SU-DHL-6 (cell line): ENCODE data around the gene HTR3B.

Experiments
- H2AFZ ChIP-seq: fragments of 200-600 bp; sonication (generic); 2 replicates; pipeline ENCODE4 v1.6.1; 2014; ENCODE audit warnings: low read depth, mild to moderate bottlenecking, moderate library complexity, mixed read lengths, antibody characterized with exemption, low read length; ENCODE audit not compliant: severe bottlenecking
- H3F3A ChIP-seq: fragments of 200-600 bp; shearing (Covaris generic); 2 replicates; pipeline ENCODE4 v1.6.0; 2016; ENCODE audit warnings: antibody characterized with exemption, mild to moderate bottlenecking; ENCODE audit not compliant: insufficient read depth
- H3K27ac ChIP-seq: fragments of 200-600 bp; sonication (generic); 2 replicates; pipeline ENCODE4 v1.5.1; 2016; ENCODE audit warnings: low read depth, mild to moderate bottlenecking, low read length, moderate library complexity, mixed read lengths
- H3K27me3 ChIP-seq: fragments of 200-600 bp; sonication (generic), shearing (Covaris generic); 2 replicates; pipeline ENCODE4 v1.6.0; 2014; ENCODE audit warnings: mild to moderate bottlenecking, low read length
- H3K36me3 ChIP-seq: fragments of 200-600 bp; sonication (generic); 2 replicates; pipeline ENCODE4 v1.6.1; 2014; ENCODE audit warnings: mild to moderate bottlenecking, low read length, mixed read lengths
- H3K4me2 ChIP-seq: fragments of 300-600, 200-600 bp; shearing (Covaris generic), sonication (generic); 2 replicates; pipeline ENCODE4 v1.6.0; 2014; ENCODE audit warnings: low read length, low read depth, mild to moderate bottlenecking; ENCODE audit not compliant: poor library complexity, severe bottlenecking
- H3K4me3 ChIP-seq: fragments of 200-600 bp; sonication (generic); 2 replicates; pipeline ENCODE4 v1.5.1; 2014; ENCODE audit warnings: antibody characterized with exemption, low read length, mild to moderate bottlenecking, mixed read lengths; ENCODE audit not compliant: insufficient read depth, poor library complexity, severe bottlenecking
- H3K79me2 ChIP-seq: fragments of 200-600 bp; sonication (generic); 2 replicates; pipeline ENCODE4 v1.6.1; 2014; ENCODE audit warnings: mild to moderate bottlenecking, low read length, moderate library complexity; ENCODE audit not compliant: insufficient read depth
- H3K9ac ChIP-seq: fragments of 200-600 bp; sonication (generic); 2 replicates; pipeline ENCODE4 v1.7.0; 2014; ENCODE audit warnings: mild to moderate bottlenecking, low read length
- H3K9me2 ChIP-seq: fragments of 200-600 bp; sonication (generic); replicated peaks from 2 replicates; pipeline ENCODE4 v1.6.1; 2014; ENCODE audit warnings: low read length; ENCODE audit not compliant: insufficient read depth
- H3K9me3 ChIP-seq: fragments of 200-600 bp; sonication (generic); 2 replicates; pipeline ENCODE4 v1.6.1; 2014; ENCODE audit warnings: low read length, mixed read lengths; ENCODE audit not compliant: insufficient read depth
- H4K20me1 ChIP-seq: fragments of 200-600 bp; sonication (generic); 2 replicates; pipeline ENCODE4 v1.6.1; 2014; ENCODE audit warnings: low read depth, mild to moderate bottlenecking, antibody characterized with exemption, low read length, moderate library complexity, mixed read lengths
- CTCF ChIP-seq: fragments of 200-600 bp; sonication (generic); IDR thresholded peaks from one replicate; pipeline ENCODE4 v1.5.1; 2017; ENCODE audit warnings: antibody characterized with exemption, mild to moderate bottlenecking, low read length, moderate library complexity; ENCODE audit not compliant: insufficient read depth, poor library complexity, severe bottlenecking
- EZH2phosphoT487 ChIP-seq: fragments of 200-600 bp; sonication (generic), shearing (Covaris generic); conservative IDR thresholded peaks from 2 replicates; pipeline ENCODE4 v1.6.1; 2018; ENCODE audit warnings: mild to moderate bottlenecking, antibody characterized with exemption, low read length, moderate library complexity, mixed read lengths

Gene HTR3B

GRCh38 chr11:113874096-113874495, 30.5 kb upstream of the HTR3B start:
- Histone ChIP-seq H3K27me3 (no peaks in the 10 kb centered on the region), H3K27ac (no peak overlapping the region), H3K79me2 (no peaks in the 10 kb centered on the region; the same call in 1 of the 2 replicates), H3K4me2 (peak overlapping the region; percentile 82), H3K9ac (peak overlapping the region; percentile 72; the same call in 1 of the 2 replicates), H3K9me3 (no peaks in the 10 kb centered on the region), H4K20me1 (no peaks in the 10 kb centered on the region), H3K36me3 (no peaks in the 10 kb centered on the region), H2AFZ (no peak overlapping the region), H3K9me2 (no peaks in the 10 kb centered on the region), H3K4me3 (peak overlapping the region; percentile 89), H3F3A (0 out of 2 replicates have a peak, but pooled peaks cover 4% of the 10 kb centered on the region)
- no peak for TF ChIP-seq CTCF
- TF ChIP-seq EZH2phosphoT487: no peak

- H3K27ac ChIP-seq: peak overlapping the region; percentile 14; the same call in 1 of the 2 replicates
- no peaks in the 10 kb centered on the region for H4K20me1 ChIP-seq
- peak overlapping the region; percentile 89 for H2AFZ ChIP-seq
- peak overlapping the region; percentile 72 for H3K9ac ChIP-seq
- no peaks in the 10 kb centered on the region; the same call in 1 of the 2 replicates for H3K79me2 ChIP-seq
- H3K36me3 ChIP-seq: no peaks in the 10 kb centered on the region
- no peaks in the 10 kb centered on the region for H3K27me3 ChIP-seq
- 0 out of 2 replicates have a peak, but pooled peaks cover 4% of the 10 kb centered on the region for H3F3A ChIP-seq
- H3K9me3 ChIP-seq: no peaks in the 10 kb centered on the region
- no peaks in the 10 kb centered on the region for H3K9me2 ChIP-seq
- H3K4me2 ChIP-seq: peak overlapping the region; percentile 82
- TF ChIP-seq CTCF (no peak), EZH2phosphoT487 (no peak)
- peak overlapping the region; percentile 89 for H3K4me3 ChIP-seq
These were observed 29.9 kb upstream of the HTR3B start for GRCh38 chr11:113874581-113875233.

GRCh38 chr11:113875234-113876073, 29.1 kb upstream of the HTR3B start, which contains the start of gene USP28:
Gene USP28, minus strand, starts transcription at chr11:113875572. Its CDS starts 71 bp downstream, at chr11:113875501.
- H3K4me3 ChIP-seq: peak within 1 kb of the TSS; percentile 89
- TF ChIP-seq CTCF (no peak), EZH2phosphoT487 (no peak)
- H3K27ac ChIP-seq: peak within 1 kb of the TSS; percentile 55
- H3K4me2 ChIP-seq: peak within 1 kb of the TSS; percentile 82
- no peaks in the 10 kb centered on the region for H3K9me2 ChIP-seq
- no peaks in the 10 kb centered on the region for H3K36me3 ChIP-seq
- H3K9ac ChIP-seq: peak within 1 kb of the TSS; percentile 72
- 0 out of 2 replicates have a peak, but pooled peaks cover 4% of the 10 kb centered on the region for H3F3A ChIP-seq
- no peaks in the 10 kb centered on the region for H3K9me3 ChIP-seq
- no peaks in the 10 kb centered on the region; the same call in 1 of the 2 replicates for H3K79me2 ChIP-seq
- H4K20me1 ChIP-seq: no peaks in the 10 kb centered on the region
- H3K27me3 ChIP-seq: no peaks in the 10 kb centered on the region
- H2AFZ ChIP-seq: peak within 1 kb of the TSS; percentile 89
